Liver (tissue), 9 donors: Measurements from ENCODE around the gene CDH13. TPM values are rescaled to one million over a fixed set of nuclear protein-coding genes. Genes with fewer than 3 reads are reported as not detected.

Source experiments
- DNase-seq: peaks from one replicate; pipeline ENCODE4 v3.0.0-alpha.2; 2017; ENCODE audit warnings: low spot score
- H3K27ac ChIP-seq, 2 donors: one replicate each; pipeline ENCODE4 v1.7.0; 2013; ENCODE audit warnings: inconsistent platforms in 2 of 2, low read length in 2 of 2, control low read depth in 1 of 2, low read depth in 1 of 2, mild to moderate bottlenecking in 1 of 2
- H3K27me3 ChIP-seq, 4 donors: one replicate each; pipeline versions ENCODE4 v1.6.1 to v1.7.0; 2013; ENCODE audit warnings: low read length in 3 of 4, inconsistent platforms in 1 of 4, mild to moderate bottlenecking in 1 of 4, moderate library complexity in 1 of 4; ENCODE audit not compliant: control insufficient read depth in 4 of 4, insufficient read depth in 4 of 4
- H3K36me3 ChIP-seq, 4 donors: one replicate each; pipeline versions ENCODE4 v1.6.1 to v1.7.0; 2013; ENCODE audit warnings: low read length in 3 of 4, mild to moderate bottlenecking in 3 of 4, low read depth in 1 of 4, moderate library complexity in 1 of 4; ENCODE audit not compliant: control insufficient read depth in 4 of 4, insufficient read depth in 3 of 4
- H3K4me1 ChIP-seq, 4 donors: one replicate each; pipeline versions ENCODE4 v1.6.1 to v1.7.0; 2013; ENCODE audit warnings: low read length in 3 of 4, mild to moderate bottlenecking in 3 of 4, moderate library complexity in 1 of 4; ENCODE audit not compliant: control insufficient read depth in 4 of 4, insufficient read depth in 4 of 4
- H3K4me3 ChIP-seq, 3 donors: one replicate each; pipeline versions ENCODE4 v1.6.1 to v1.7.0; 2013; ENCODE audit warnings: low read length in 3 of 3, control low read depth in 1 of 3, low read depth in 1 of 3, mild to moderate bottlenecking in 1 of 3
- H3K9ac ChIP-seq, 2 donors: one replicate each; pipeline ENCODE4 v1.7.0; 2013; ENCODE audit warnings: low read length in 2 of 2, mild to moderate bottlenecking in 2 of 2, moderate library complexity in 2 of 2, control low read depth in 1 of 2, low read depth in 1 of 2
- H3K9me3 ChIP-seq, 4 donors: one replicate each; pipeline versions ENCODE4 v1.6.1 to v1.7.0; 2013; ENCODE audit warnings: low read length in 3 of 4; ENCODE audit not compliant: control insufficient read depth in 4 of 4
- ATF3 ChIP-seq: IDR thresholded peaks from 2 replicates; pipeline ENCODE4 v1.6.1; 2016; ENCODE audit warnings: antibody characterized with exemption
- CTCF ChIP-seq: fragments of 150-350 bp; IDR thresholded peaks from 2 replicates; pipeline ENCODE4 v1.5.1; 2017; ENCODE audit warnings: improper control_type of control experiment, low read depth, low read length; ENCODE audit not compliant: missing input control
- EGR1 ChIP-seq, 2 donors: IDR thresholded peaks; 2 replicates each; pipeline ENCODE4 v1.6.1; 2016 to 2018; ENCODE audit warnings: antibody characterized with exemption in 2 of 2, low read depth in 2 of 2
- FOXA1 ChIP-seq: IDR thresholded peaks from 2 replicates; pipeline ENCODE4 v1.6.1; 2016; ENCODE audit warnings: antibody characterized with exemption
- FOXA2 ChIP-seq: IDR thresholded peaks from 2 replicates; pipeline ENCODE4 v1.6.1; 2016; ENCODE audit warnings: antibody characterized with exemption
- GABPA ChIP-seq, 2 donors: IDR thresholded peaks in 1 of 2; conservative IDR thresholded peaks in 1 of 2; 2 replicates each; pipeline ENCODE4 v1.6.1; 2016; ENCODE audit warnings: antibody characterized with exemption in 2 of 2, mild to moderate bottlenecking in 1 of 2, moderate library complexity in 1 of 2
- HNF4A ChIP-seq, 2 donors: conservative IDR thresholded peaks; 2 replicates each; pipeline ENCODE4 v1.6.1; 2016; ENCODE audit warnings: antibody characterized with exemption in 2 of 2, mild to moderate bottlenecking in 2 of 2
- HNF4G ChIP-seq: IDR thresholded peaks from 2 replicates; pipeline ENCODE4 v1.6.1; 2016; ENCODE audit warnings: antibody characterized with exemption
- JUND ChIP-seq, 2 donors: IDR thresholded peaks; 2 replicates each; pipeline ENCODE4 v1.6.1; 2016; ENCODE audit warnings: antibody characterized with exemption in 2 of 2
- MAX ChIP-seq: IDR thresholded peaks from 2 replicates; pipeline ENCODE4 v1.6.1; 2016; ENCODE audit warnings: antibody characterized with exemption
- RAD21 ChIP-seq, 2 donors: IDR thresholded peaks; 2 replicates each; pipeline ENCODE4 v1.6.1; 2016; ENCODE audit warnings: antibody characterized with exemption in 2 of 2, mild to moderate bottlenecking in 2 of 2
- REST ChIP-seq: IDR thresholded peaks from 2 replicates; pipeline ENCODE4 v1.6.1; 2016; ENCODE audit warnings: antibody characterized with exemption, mild to moderate bottlenecking
- RXRA ChIP-seq, 2 donors: IDR thresholded peaks; 2 replicates each; pipeline ENCODE4 v1.6.1; 2017 to 2018; ENCODE audit warnings: antibody characterized with exemption in 2 of 2, mild to moderate bottlenecking in 1 of 2
- SP1 ChIP-seq: IDR thresholded peaks from 2 replicates; pipeline ENCODE4 v1.6.1; 2018; ENCODE audit warnings: antibody characterized with exemption, mild to moderate bottlenecking
- ZBTB33 ChIP-seq: IDR thresholded peaks from 2 replicates; pipeline ENCODE4 v1.6.1; 2016; ENCODE audit warnings: antibody characterized with exemption
- WGBS: extraction: QIAGEN DNeasy Blood & Tissue Kit; methylation state at CpG from one replicate; pipeline ENCODE4 v1.1.7; 2013; 5-methylcytosine and 5-hydroxymethylcytosine counted together
- polyA plus RNA-seq, 2 donors: library from polyadenylated mRNA; stranded (reverse) in 1 of 2; unstranded in 1 of 2; fragments of 200-250 nt in 1 of 2; fragments of >200 nt in 1 of 2; fragmentation: Nextera tagmentation in 1 of 2; extraction: Ambion mirVana in 1 of 2; gene quantifications; one replicate each; pipeline versions ENCODE4 v1.2.1 to v1.2.3, GENCODE V29; 2013 to 2015
- total RNA-seq, 2 donors: library from RNA; depleted of rRNA; stranded (reverse); fragments of >200 nt; gene quantifications; one replicate each; pipeline ENCODE4 v1.2.3, GENCODE V29; 2014
- donor health status: healthy.
- donor health status: healthy.
- donor health status: healthy.
- donor health status: healthy.
- donor health status: healthy.

Gene CDH13
- total and polyA plus RNA-seq, 4 donors, result 0.21 to 1.5 (median 0.58) TPM

GRCh38 chr16:83809092-83809491 lies 1182.3 kb downstream of the CDH13 start:
- Histone ChIP-seq H3K9ac (no peak overlapping the region), H3K9me3 (no peaks in the 10 kb centered on the region), H3K36me3 (peaks cover 0 to 5% (median 2%) of the 10 kb centered on the region in 4 donors), H3K27ac (no peak overlapping the region), H3K27me3 (no peaks in the 10 kb centered on the region), H3K4me3 (peak overlapping the region; percentile 88 to 91 (median 89)), H3K4me1 (peaks cover 8 to 11% (median 10%) of the 10 kb centered on the region in 4 donors)
- DNase-seq, result no peak
- 91% methylated on average over 13 of the region's 13 CpGs for WGBS
- TF ChIP-seq EGR1 (IDR thresholded peaks at IDR 0.05; ENCODE audit: low read depth in 2 of 2), result no peak
- TF ChIP-seq CTCF, result no peak
- no peak for TF ChIP-seq REST

- no peak overlapping the region for H3K9ac ChIP-seq
- WGBS, result 89% methylated on average over 1 of the region's 1 CpG
- no peak overlapping the region for H3K4me3 ChIP-seq
- H3K9me3 ChIP-seq, result no peaks in the 10 kb centered on the region
- H3K27ac ChIP-seq, result no peak overlapping the region
- no peak for TF ChIP-seq GABPA (IDR thresholded peaks at IDR 0.05 in 1 of 2, conservative IDR thresholded peaks at IDR 0.05 in 1 of 2)
- TF ChIP-seq RAD21 (IDR thresholded peaks at IDR 0.05), result no peak
- TF ChIP-seq FOXA1, result no peak
- TF ChIP-seq RXRA (IDR thresholded peaks at IDR 0.05), result no peak
- TF ChIP-seq REST, result no peak
- TF ChIP-seq SP1, result no peak
- no peak for TF ChIP-seq ATF3
- no peak for TF ChIP-seq CTCF
- no peak for TF ChIP-seq JUND (IDR thresholded peaks at IDR 0.05)
- no peak for TF ChIP-seq HNF4G
- TF ChIP-seq ZBTB33, result no peak
- TF ChIP-seq FOXA2, result no peak
- no peak for TF ChIP-seq MAX
- TF ChIP-seq EGR1 (IDR thresholded peaks at IDR 0.05; ENCODE audit: low read depth in 2 of 2), result no peak
- no peak for TF ChIP-seq HNF4A (conservative IDR thresholded peaks at IDR 0.05)
- peaks cover 0 to 5% (median 2%) of the 10 kb centered on the region in 4 donors for H3K36me3 ChIP-seq
- no peaks in the 10 kb centered on the region for H3K27me3 ChIP-seq
- H3K4me1 ChIP-seq, result peaks cover 8 to 11% (median 10%) of the 10 kb centered on the region in 4 donors
- no peak for DNase-seq
Measured at GRCh38 chr16:83810901-83811300, 1184.1 kb downstream of the CDH13 start.
